Prostate gland (tissue), 2 donors: ENCODE results near the gene KMT5B. TPM values are rescaled to one million over a fixed set of nuclear protein-coding genes. Genes with fewer than 3 reads are reported as not detected.

Experiments
- DNase-seq: peaks from one replicate; pipeline ENCODE4 v3.0.0-alpha.2; 2019; ENCODE audit warnings: low spot score
- H3K27ac ChIP-seq, 2 donors: fragments of 200-600 bp; sonication (generic); 2 replicates each; pipeline ENCODE4 v1.5.1; 2017 to 2019
- H3K27me3 ChIP-seq: fragments of 200-600 bp; sonication (generic); replicated peaks from 2 replicates; pipeline ENCODE4 v1.5.1; 2019; ENCODE audit not compliant: insufficient read depth
- H3K36me3 ChIP-seq, 2 donors: fragments of 200-600 bp; sonication (generic); 1 replicate in 1 of 2; 2 replicates in 1 of 2; pipeline versions ENCODE4 v1.5.1 to v1.8.1; 2017 to 2019
- H3K4me1 ChIP-seq: fragments of 200-600 bp; sonication (generic); replicated peaks from 2 replicates; pipeline ENCODE4 v1.5.1; 2019
- H3K4me3 ChIP-seq, 2 donors: fragments of 200-600 bp; sonication (generic); 2 replicates each; pipeline ENCODE4 v1.5.1; 2017 to 2019
- H3K9me3 ChIP-seq: fragments of 200-600 bp; sonication (generic); 2 replicates; pipeline ENCODE4 v1.5.1; 2017
- CTCF ChIP-seq, 4 experiments: fragments of 200-600 bp in 2 of 4; fragments of 450-650 bp in 2 of 4; sonication (generic) in 2 of 4; IDR thresholded peaks; 1 replicate in 3 of 4; 2 replicates in 1 of 4; pipeline ENCODE4 v1.5.1; 2016 to 2019; ENCODE audit warnings: antibody characterized with exemption in 4 of 4, mild to moderate bottlenecking in 2 of 4, moderate library complexity in 2 of 4
- POLR2A ChIP-seq: fragments of 450-650 bp; IDR thresholded peaks from one replicate; pipeline ENCODE4 v1.6.1; 2016; ENCODE audit warnings: antibody characterized with exemption, mild to moderate bottlenecking
- POLR2AphosphoS5 ChIP-seq: sonication (generic); formaldehyde crosslinking; IDR thresholded peaks from one replicate; pipeline ENCODE4 v1.6.1; 2017; ENCODE audit warnings: antibody characterized with exemption
- WGBS: methylation state at CpG from one replicate; pipeline ENCODE4 v1.1.5; 2018; 5-methylcytosine and 5-hydroxymethylcytosine counted together
- intact Hi-C: fragments of 100-400 bp; cut with DNase I; formaldehyde crosslinking; loops from one replicate; pipeline ENCODE4 v1.14.2; 2022
- total RNA-seq, 2 donors: library from RNA; depleted of rRNA; stranded (reverse); fragments of >200 nt; gene quantifications; one replicate each; pipeline ENCODE4 v1.1.0, GENCODE V29; 2016

The KMT5B gene
- total RNA-seq, 2 donors from 2014 or later, result 41.0 to 57.7 TPM

GRCh38 chr11:68159665-68160064 lies 53.4 kb downstream of the KMT5B start:
- no peaks in the 10 kb centered on the region for H3K36me3 ChIP-seq
- no peaks in the 10 kb centered on the region for H3K27me3 ChIP-seq
- TF ChIP-seq POLR2A, result no peak
- no peak for TF ChIP-seq POLR2AphosphoS5
- TF ChIP-seq CTCF (IDR thresholded peaks at IDR 0.05), result no peak
- H3K9me3 ChIP-seq, result no peaks in the 10 kb centered on the region
- no peak overlapping the region for H3K4me3 ChIP-seq
- no peak overlapping the region for H3K27ac ChIP-seq
- intact Hi-C loops, result no loop called here
- no peaks in the 10 kb centered on the region for H3K4me1 ChIP-seq
- no peak for DNase-seq
- 69% methylated on average over 6 of the region's 6 CpGs for WGBS

DNA sequence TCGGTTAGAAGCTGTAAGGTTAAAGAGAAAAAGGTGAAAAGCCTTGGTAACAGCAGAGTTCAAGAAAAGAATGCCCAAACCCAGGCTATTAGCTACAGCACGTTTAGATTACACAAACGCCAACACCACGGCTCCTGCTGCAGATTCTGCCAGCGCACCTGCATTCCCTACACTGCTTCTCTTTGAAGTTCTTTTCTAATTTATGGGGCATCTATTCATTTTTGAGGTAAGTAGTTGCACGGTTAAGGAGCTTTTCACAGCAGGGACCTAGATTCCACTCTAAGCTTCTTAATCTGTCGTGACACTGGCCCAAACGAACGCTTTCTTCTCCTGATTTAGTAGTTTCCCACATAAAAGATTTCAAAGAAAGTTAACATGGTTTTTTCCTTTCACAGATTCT lies 53.9 kb downstream of the KMT5B start:
- DNase-seq, result no peak
- H3K36me3 ChIP-seq, result no peaks in the 10 kb centered on the region
- TF ChIP-seq POLR2A (no peak), POLR2AphosphoS5 (no peak), CTCF (IDR thresholded peaks at IDR 0.05) (no peak)

DNA sequence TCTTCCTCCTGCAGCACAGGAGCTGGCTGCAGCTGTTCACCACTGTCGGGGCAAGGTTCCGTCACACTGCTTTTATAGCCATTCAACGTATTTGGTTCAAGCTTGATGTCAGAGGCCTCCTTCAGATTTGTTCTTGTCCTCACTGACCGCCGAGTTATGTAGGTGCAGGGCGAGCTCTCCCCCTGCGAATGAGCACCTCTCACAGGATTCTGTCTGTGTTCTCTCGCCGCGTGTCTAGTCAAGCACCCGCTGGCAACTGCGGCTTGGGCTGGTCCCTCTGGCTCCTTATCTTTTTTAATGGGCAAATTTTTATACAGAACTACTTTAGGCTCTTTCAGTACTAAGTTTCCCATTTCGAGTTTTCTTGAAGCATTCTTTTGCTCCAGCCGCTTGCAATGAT lies 54.5 kb downstream of the KMT5B start:
- no peak overlapping the region for H3K4me3 ChIP-seq
- no peaks in the 10 kb centered on the region for H3K36me3 ChIP-seq
- intact Hi-C loops, result no loop called here
- TF ChIP-seq CTCF (IDR thresholded peaks at IDR 0.05) (no peak), POLR2AphosphoS5 (no peak)
- H3K27me3 ChIP-seq, result no peaks in the 10 kb centered on the region
- no peaks in the 10 kb centered on the region for H3K4me1 ChIP-seq
- H3K9me3 ChIP-seq, result no peaks in the 10 kb centered on the region
- 53% methylated on average over 14 of the region's 14 CpGs for WGBS
- DNase-seq, result no peak
- no peak overlapping the region for H3K27ac ChIP-seq

More for the DNA sequence above, 53.9 kb downstream of the KMT5B start:
- no peaks in the 10 kb centered on the region for H3K27me3 ChIP-seq
- no peaks in the 10 kb centered on the region for H3K4me1 ChIP-seq
- no peak overlapping the region for H3K4me3 ChIP-seq
- intact Hi-C loops, result no loop called here
- WGBS, result 67% methylated on average over 9 of the region's 9 CpGs
- H3K9me3 ChIP-seq, result no peaks in the 10 kb centered on the region
- H3K27ac ChIP-seq, result no peak overlapping the region

DNA sequence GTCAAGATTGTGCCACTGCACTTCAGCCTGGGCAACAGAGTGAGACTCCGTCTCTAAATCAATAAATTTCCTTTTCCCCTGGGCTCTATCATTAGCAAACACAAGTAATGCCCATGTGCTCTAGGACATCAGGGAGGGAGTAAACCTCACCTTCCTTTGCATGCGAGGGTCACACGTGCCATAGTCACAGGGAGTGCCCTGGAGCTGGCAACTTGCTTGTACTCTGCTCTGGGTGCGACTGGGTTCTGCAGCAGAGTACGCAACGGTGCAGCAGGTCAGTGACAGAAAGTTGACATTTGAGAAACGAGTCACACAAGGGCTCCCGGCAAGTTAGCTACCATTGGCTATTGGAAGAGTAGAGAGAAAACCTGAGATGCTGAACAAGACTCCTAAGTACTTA lies 59.4 kb downstream of the KMT5B start:
- no peak for TF ChIP-seq POLR2A
- no peak for TF ChIP-seq CTCF (IDR thresholded peaks at IDR 0.05)
- TF ChIP-seq POLR2AphosphoS5, result no peak
- no peak overlapping the region for H3K4me3 ChIP-seq
- 87% methylated on average over 8 of the region's 8 CpGs for WGBS
- intact Hi-C loops, result no loop called here
- no peak overlapping the region for H3K27ac ChIP-seq
- H3K9me3 ChIP-seq, result no peaks in the 10 kb centered on the region
- H3K27me3 ChIP-seq, result no peaks in the 10 kb centered on the region
- H3K4me1 ChIP-seq, result no peaks in the 10 kb centered on the region
- H3K36me3 ChIP-seq, result no peaks in the 10 kb centered on the region
- no peak for DNase-seq

GRCh38 chr11:68150037-68150436 lies 63.1 kb downstream of the KMT5B start:
- no peak for TF ChIP-seq CTCF (IDR thresholded peaks at IDR 0.05)
- WGBS, result 34% methylated on average over 7 of the region's 7 CpGs
- no peak for DNase-seq
- Histone ChIP-seq H3K9me3 (no peaks in the 10 kb centered on the region), H3K36me3 (no peaks in the 10 kb centered on the region), H3K4me3 (no peak overlapping the region), H3K4me1 (peaks cover 4% of the 10 kb centered on the region), H3K27me3 (no peaks in the 10 kb centered on the region), H3K27ac (no peak overlapping the region)
- intact Hi-C loops, result no loop called here
